ENCODE measurements around the gene ZNHIT1. TPM values are rescaled to one million over a fixed set of nuclear protein-coding genes. Genes with fewer than 3 reads are reported as not detected.

Gene ZNHIT1
- total and polyA plus RNA-seq, 2 donors (not counting 3 experiments of a cell fraction or from before 2014, with no cell fraction given) = 74.1 to 89.9 TPM

DNA sequence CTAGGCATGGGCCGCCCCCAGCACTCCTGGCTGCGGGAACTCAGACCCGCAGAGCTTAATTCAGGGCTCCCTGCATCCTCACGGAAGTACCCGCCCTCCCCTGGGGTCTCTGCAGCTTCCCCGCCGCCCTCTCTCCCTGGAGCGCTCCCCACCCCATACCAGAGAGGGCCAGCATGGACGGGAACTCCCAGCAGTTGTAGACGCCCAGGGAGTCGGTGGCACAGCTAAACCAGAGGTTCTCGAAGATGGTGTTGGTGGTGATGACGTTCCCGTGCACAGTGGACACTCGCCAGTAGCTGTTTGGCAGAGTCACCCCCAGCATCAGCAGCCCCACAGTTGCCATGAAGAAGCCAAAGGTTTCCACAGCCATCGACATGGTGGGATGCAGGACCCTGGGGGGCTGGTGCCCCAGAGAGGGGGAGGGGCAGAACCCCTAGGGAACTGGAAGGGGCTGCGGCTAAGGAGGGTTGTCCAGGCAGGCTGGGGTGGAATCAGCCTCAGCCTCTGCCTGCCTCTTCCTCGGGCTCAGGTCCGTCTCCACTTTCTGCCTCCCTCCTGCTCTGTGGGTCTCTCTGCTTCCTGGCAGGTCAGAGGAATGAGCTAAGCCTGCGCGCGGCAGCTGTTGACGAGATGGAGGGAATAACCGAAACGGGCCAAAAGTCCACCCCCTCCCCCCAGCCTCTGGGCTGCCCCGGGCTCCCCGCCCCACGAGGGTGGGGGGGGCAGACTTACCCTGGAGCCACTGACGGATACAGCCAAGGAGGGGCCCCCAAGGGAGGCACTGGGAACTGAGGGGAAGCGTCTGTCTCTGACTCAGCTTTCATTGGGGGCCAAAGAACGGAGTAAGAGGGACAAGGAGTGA lies 19.5 kb downstream of the ZNHIT1 start, which contains the start of gene CLDN15:
TSS of gene CLDN15 (minus strand) at position 597 of the 862 bp plus-strand sequence. CDS start at position 376, 221 bp downstream.
- DNase-seq (ENCODE audit: low read depth, low spot score) = peak; percentile 51

More for the DNA sequence above, 19.5 kb downstream of the ZNHIT1 start, which contains the start of gene CLDN15:
- Histone ChIP-seq H3K4me1 (ENCODE audit: control insufficient read depth, extremely low read depth, insufficient read depth, low read length) (peaks cover 27% of the 10 kb centered on the region), H2AFZ (ENCODE audit: low read depth, low read length) (no peak within 1 kb of the TSS), H3K9me1 (replicated peaks; ENCODE audit: control insufficient read depth, extremely low read depth, insufficient read depth, low read length) (no peaks in the 10 kb centered on the region), H3K4me3 (replicated peaks in 1 of 3; ENCODE audit: insufficient read depth in 1 of 3, low read depth in 1 of 3, low read length in 3 of 3) (no peak within 1 kb of the TSS), H3K27ac (ENCODE audit: insufficient read depth, low read depth, low read length) (peak within 1 kb of the TSS; percentile 36), H3K4me2 (ENCODE audit: insufficient read depth, low read length) (no peak within 1 kb of the TSS), H4K20me1 (replicated peaks; ENCODE audit: control insufficient read depth, extremely low read depth, insufficient read depth, low read length) (no peaks in the 10 kb centered on the region), H3K9ac (replicated peaks; ENCODE audit: extremely low read depth, insufficient read depth, low read length) (peak within 1 kb of the TSS; percentile 6), H3K27me3 (ENCODE audit: control insufficient read depth in 2 of 2, insufficient read depth in 2 of 2, low read length in 2 of 2) (no peaks in the 10 kb centered on the region), H3K79me2 (ENCODE audit: control insufficient read depth, insufficient read depth, low read length) (peaks cover 5% of the 10 kb centered on the region), H3K9me3 (replicated peaks; ENCODE audit: control insufficient read depth, insufficient read depth, low read length) (no peaks in the 10 kb centered on the region), H3K36me3 (ENCODE audit: control insufficient read depth in 2 of 2, extremely low read depth in 1 of 2, insufficient read depth in 2 of 2, low read length in 2 of 2) (peaks cover 0 to 16% of the 10 kb centered on the region in 2 experiments)
- BruUV-seq (replicated peaks) = no TSS peak
- ChIA-PET CTCF (interaction anchor here (1.1 to 3.5 kb wide), 8 partner anchors 9 to 343 kb away, joined by 3 to 23 read pairs (median 9); partner anchors contain the start of genes PLOD3 and ZNHIT1), POLR2A (interaction anchor here (0.6 to 1.1 kb wide), 2 partner anchors 9 to 546 kb away, joined by 3 to 4 read pairs; no protein-coding TSS in a partner anchor)
- TF ChIP-seq JUN (IDR thresholded peaks at IDR 0.05; ENCODE audit: borderline replicate concordance, insufficient read depth, insufficient read length, low read depth) (no peak), FOS (IDR thresholded peaks at IDR 0.05; ENCODE audit: borderline replicate concordance, insufficient read depth, low read length) (no peak), EZH2 (IDR thresholded peaks at IDR 0.05; ENCODE audit: borderline replicate concordance, low read depth, low read length, severe bottlenecking) (no peak), MYC (IDR thresholded peaks at IDR 0.05; ENCODE audit: low read depth, low read length) (no peak), GATA2 (IDR thresholded peaks at IDR 0.05; ENCODE audit: insufficient read depth, insufficient read length, low read depth, low read length) (no peak), POLR2AphosphoS5 (IDR thresholded peaks at IDR 0.05; ENCODE audit: insufficient read depth, low read depth, low read length) (no peak)
- TF ChIP-seq, protein P1, sequence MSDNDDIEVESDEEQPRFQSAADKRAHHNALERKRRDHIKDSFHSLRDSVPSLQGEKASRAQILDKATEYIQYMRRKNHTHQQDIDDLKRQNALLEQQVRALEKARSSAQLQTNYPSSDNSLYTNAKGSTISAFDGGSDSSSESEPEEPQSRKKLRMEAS (IDR thresholded peaks at IDR 0.05; ENCODE audit: insufficient read depth, insufficient read length) = no peak
- TF ChIP-seq, protein P2, sequence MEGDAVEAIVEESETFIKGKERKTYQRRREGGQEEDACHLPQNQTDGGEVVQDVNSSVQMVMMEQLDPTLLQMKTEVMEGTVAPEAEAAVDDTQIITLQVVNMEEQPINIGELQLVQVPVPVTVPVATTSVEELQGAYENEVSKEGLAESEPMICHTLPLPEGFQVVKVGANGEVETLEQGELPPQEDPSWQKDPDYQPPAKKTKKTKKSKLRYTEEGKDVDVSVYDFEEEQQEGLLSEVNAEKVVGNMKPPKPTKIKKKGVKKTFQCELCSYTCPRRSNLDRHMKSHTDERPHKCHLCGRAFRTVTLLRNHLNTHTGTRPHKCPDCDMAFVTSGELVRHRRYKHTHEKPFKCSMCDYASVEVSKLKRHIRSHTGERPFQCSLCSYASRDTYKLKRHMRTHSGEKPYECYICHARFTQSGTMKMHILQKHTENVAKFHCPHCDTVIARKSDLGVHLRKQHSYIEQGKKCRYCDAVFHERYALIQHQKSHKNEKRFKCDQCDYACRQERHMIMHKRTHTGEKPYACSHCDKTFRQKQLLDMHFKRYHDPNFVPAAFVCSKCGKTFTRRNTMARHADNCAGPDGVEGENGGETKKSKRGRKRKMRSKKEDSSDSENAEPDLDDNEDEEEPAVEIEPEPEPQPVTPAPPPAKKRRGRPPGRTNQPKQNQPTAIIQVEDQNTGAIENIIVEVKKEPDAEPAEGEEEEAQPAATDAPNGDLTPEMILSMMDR (IDR thresholded peaks at IDR 0.05; ENCODE audit: extremely low read depth in 1 of 2, insufficient read depth in 1 of 2, low read depth in 1 of 2, low read length in 2 of 2) = no peak
- peak; percentile 68 for FAIRE-seq
- intact Hi-C loops (cut with micrococcal nuclease) = loop anchor here (5.0 kb wide), 1 partner anchor 45 kb away; no protein-coding TSS in a partner anchor
- dilution Hi-C loops (cut with MboI; ENCODE audit: extremely low pct_ligation_motif_present, low sequenced_read_pairs) = no loop called here
